Stimulated activated CD4-positive, alpha-beta T cell treated with anti-CD3 and anti-CD28 coated beads, TNF-alpha, amount 100 ng/mL, for 48 hours (primary cell): ENCODE data around the gene CBFB.
A peak's percentile ranks its signal among the peaks of the same experiment; 100 is the strongest.

Experiments
- DNase-seq, 3 donors: peaks; one replicate each; pipeline ENCODE4 v3.0.0-alpha.2; 2020; ENCODE audit warnings: low read depth in 3 of 3

The CBFB gene

DNA sequence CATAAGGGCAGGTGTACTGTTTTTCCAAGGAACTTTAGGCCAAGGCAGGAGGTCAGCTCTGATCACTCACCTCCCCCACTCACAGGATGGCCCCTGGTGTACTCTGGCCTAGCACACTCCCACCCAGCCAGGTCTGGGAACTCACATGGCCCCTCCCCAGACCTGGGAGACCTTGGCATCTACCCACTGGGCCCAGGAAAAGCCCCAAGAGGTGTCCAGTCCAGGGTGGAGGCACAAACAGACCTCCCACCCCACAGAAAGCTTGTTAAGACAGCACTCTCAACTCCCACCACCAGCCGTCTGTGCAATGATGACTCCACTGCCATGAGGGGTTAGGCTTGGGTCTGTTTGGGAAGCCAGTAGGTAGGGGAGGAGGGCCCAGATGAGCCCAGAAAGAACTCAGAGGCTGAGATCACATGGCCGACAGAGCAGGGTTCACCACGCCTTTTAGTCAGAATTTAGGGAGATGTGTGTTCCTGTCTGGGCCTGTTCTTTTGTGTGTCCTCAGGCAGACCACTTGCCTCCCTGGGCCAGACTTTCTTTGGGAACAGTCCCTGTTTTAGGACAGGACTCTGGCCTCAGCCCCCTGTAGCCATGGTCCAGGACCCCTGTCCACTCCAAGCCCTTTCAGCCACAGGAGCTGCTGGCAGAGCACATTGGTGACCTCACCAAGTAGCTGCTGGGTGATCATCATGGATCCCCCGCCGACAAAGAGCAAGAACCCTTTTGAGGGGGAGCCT, 12.1 kb upstream of the CBFB start:
- DNase-seq, result no peak

DNA sequence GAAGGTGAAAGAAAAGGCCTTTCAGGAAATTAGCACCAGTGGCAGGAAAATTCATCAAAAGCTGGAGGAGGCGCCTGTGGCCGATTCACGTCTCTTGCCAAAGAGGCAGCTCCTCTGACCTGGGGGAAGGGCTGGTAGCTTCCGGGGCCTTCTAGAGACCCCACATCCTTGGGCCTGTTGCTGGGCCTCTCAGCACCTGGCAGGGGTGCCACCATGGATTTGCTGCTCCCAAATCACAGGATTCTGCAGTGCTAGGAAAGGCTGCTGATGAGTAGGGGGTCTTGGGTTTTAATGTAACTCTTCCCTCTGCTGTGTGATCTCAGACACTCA, 11.6 kb upstream of the CBFB start:
- DNase-seq, result no peak

DNA sequence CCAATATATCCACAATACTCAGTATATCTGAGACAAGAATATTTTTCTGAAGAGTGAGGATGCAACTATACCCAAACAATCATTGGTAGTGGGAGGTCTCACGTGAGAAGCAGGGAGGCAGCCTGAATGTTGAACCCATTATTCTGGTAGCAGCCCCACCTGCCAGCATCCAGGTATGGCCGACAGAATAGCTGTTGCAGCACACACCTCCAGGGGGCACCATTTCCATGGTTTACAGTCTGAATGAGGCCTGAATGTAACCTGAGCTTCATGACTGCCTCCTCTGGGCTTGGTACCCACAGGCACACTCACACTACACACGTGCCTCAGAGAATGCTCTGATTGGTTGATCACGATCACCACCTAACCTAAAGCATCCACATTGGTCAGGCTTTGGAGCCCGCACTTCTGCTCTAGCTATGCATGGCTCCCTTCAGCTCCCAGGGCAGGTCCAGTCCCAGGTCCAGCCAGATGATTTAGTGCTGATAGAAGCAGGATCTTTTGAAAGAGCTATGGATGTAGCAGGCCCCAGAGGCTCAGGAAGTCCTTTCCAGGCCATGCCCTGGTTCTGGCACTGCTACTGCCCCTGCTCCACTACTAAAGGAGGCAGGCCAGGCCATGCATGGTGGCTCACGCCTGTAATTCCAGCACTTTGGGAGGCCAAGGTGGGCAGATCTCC, 11.0 kb upstream of the CBFB start:
- DNase-seq, result peak; percentile 83 to 90 (median 89)

GRCh38 chr16:67019171-67019570, 9.8 kb upstream of the CBFB start:
- DNase-seq, result no peak

DNA sequence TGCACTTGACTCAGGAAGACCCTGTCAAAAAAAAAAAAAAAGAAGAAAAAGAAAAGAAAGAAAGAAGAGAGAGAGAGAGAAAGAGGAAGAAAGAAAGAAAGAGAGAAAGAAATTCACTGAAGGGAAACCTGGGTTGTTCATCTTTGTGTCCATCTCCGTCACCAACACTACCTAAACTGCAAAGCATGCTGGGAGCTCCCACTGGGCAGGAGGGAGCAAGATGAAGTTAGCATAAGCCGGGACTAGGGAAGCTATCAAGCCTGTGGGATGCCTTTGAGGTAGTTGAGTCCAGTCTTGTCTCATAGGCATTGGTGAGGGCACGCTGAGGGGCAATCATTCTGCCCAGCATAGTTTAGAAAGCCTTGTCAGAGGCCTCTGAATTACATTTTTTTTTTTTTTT, 7.6 kb upstream of the CBFB start:
- DNase-seq, result no peak

DNA sequence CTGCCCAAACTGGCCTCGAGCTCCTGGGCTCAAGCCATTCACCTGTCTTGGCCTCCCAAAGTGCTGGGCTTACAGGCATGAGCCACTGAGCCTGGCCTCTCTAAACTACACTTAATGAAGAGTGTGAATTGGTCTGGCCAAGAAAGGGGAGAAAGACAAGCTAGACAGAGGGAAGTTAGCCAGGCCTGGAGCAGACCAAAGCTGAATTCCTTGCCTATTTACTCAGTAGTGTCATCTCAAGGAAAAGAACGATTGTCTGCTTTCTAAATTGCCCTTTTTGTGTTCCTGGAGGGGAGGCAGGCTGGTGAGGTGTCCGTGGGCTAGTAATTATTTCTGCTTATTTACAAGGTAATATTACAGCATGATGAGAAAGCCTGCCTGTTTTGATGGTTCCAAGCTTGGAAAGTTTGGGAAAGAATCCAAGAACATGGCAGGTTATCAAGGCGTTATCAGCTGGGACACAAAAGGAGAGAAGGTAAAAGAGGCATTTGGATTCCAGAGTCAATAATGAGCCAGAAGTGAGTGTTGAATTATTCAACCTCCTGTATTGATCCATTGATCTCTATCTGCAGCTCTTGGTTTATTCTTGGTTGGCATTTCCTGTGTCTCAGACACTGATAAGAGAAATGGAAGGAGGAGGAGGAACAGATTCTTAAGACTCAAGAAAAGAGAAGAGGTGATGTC, 6.3 kb upstream of the CBFB start:
- no peak for DNase-seq

DNA sequence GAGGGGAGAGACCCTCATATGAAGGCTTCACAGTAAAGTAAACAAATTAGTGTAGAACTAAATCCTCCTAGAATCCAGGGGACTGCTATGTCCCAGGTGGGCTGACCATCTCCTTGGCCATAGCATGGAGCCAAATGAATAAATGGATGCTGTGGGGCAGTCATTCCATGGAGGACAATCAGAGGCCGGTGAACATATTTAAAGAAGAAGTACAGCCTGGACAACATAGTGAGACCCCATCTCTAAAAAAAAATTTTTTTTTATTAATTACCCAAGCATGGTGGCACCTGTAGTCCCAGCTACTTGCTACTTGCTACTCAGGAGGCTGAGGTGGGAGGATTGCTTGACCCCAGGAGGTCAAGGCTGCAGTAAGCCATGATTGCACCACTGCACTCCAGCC, 5.3 kb upstream of the CBFB start:
- DNase-seq, result no peak

- no peak for DNase-seq
Observed at GRCh38 chr16:67024384-67025209, 4.4 kb upstream of the CBFB start.

DNA sequence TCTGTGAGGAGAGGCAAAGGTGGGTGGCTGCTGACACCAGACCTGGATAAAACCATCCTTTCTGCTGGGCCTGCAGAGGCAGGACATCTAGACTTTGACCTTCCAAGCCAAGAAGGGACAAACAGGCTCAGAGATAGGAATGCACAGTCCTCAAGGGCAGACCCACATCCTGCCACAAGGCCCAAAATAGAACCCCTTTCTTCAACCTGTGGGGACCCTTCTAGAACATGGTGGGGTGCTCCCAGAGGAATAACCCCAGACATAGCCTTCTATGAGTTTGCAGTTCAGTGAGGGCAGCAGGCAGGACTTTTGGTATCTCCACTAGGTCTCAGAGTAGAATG, 3.8 kb upstream of the CBFB start:
- DNase-seq, result no peak

GRCh38 chr16:67026570-67026969, 2.4 kb upstream of the CBFB start:
- no peak for DNase-seq

DNA sequence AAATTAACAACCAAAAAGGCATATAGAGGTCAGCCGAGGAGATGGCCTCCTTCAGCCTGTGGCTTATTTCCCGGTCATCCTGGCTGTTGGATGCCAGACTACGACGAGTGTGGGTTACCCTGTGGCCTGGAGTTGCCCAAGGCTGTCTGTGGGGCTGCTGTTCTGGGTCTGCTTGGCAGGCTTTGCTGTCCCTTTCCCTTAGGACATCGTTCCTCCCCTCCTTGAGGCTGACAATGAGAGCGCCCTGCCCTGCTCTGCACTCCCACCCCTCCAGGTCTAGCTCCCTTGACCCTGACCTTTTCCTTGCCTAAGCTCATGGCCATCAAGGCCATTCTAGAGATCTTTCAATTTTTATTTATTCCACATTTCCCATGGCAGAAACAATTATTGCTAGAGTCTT, 1.9 kb upstream of the CBFB start:
- no peak for DNase-seq

DNA sequence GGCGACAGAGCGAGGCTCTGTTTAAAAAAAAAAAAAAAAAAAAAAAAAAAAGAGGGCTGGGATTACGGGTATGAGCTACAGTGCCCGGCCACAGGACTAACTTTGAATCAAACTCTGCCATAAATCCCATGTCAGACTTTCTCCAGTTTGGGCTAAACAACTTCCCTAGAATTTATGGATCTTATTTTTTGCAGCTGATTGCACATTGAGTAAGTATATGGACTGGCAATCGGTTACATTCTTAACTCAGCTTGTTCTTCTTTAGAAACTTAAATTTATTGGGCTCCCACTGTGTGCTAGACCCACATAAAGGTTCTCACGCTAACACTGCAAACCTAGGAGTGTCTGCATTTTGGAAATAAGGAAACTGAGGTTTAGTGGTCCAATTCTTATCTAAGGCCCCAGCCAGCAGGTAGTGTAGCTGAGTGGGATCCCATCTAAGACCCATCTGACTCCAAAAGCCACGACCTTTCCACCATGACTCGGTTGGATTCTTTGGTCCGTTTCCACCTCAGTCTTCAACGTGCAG, 718 bp upstream of the CBFB start:
- no peak for DNase-seq

- DNase-seq, result peak in 2 of 3 donors; percentile 39 to 48
Observed at GRCh38 chr16:67029254-67030096, 526 bp downstream of the CBFB start.

GRCh38 chr16:67030221-67030962, 1.4 kb downstream of the CBFB start:
- DNase-seq, result no peak

DNA sequence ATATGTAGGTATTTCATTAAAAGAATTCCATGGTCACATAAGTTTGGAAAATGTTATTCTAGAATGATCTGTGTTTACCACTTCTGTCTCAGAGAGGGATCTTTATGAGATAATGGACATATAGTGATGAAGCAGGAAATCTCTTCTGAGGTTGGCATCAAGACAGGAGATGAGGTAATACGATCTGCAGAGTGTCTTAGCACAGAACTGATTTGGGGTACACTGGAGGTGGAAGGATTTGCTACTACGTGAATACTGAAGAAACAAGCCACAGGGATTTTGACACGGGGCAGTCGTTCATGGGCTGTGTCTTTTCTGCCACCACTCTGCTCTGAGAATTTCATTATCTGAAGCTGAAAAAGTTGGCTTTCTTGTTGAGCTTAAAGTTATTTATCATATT, 5.5 kb downstream of the CBFB start:
- no peak for DNase-seq

- DNase-seq, result no peak
Observed at GRCh38 chr16:67035364-67035763, 6.4 kb downstream of the CBFB start.

DNA sequence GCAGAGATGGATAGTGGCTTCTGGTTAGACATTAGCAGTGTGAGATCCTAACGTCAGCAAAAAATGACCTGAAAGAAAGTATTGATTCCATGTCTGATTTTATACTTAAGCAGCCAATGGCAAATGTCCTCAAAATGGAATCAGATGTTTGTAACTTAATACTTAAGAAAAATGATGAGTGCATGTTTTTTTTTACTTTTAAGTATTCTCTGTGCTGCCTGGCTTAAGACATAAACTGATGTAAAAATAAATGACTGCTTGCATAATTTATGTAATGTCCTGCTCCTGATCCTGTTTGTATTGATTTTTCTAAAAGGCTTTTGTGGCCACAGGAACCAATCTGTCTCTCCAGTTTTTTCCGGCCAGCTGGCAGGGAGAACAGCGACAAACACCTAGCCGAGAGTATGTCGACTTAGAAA, 7.4 kb downstream of the CBFB start:
- no peak for DNase-seq

- DNase-seq, result no peak
Observed at GRCh38 chr16:67039260-67040020, 10.5 kb downstream of the CBFB start.

- DNase-seq, result no peak
Observed at GRCh38 chr16:67040166-67040565, 11.2 kb downstream of the CBFB start.

DNA sequence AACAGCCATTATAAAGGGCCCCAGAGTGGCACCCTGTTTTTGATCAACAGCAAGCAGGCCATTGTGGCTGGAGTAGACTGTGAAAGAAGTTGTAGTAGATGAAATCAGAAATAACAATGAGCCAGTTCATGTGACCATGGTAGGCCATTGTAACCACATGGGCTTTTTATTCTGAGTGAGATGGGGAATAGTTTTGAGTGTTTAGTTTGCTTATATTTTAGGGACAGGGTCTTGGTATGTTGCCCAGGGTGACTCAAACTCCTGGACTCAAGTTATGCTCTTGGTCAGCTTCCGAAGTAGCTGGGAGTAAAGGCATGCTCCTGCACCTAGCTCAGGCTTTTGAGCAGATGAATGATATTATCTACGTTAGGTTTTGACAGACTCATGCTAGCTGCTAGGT, 12.0 kb downstream of the CBFB start:
- no peak for DNase-seq
